Heart left ventricle (tissue), 13 donors: ENCODE measurements around the gene CACNA1C.

Experiments
- POLR2A ChIP-seq, 2 donors: fragments of 450-650 bp; IDR thresholded peaks; one replicate each; pipeline ENCODE4 v1.6.1; 2017; ENCODE audit warnings: antibody characterized with exemption in 2 of 2, mild to moderate bottlenecking in 2 of 2, moderate library complexity in 2 of 2
- TF ChIP-seq, protein P1 (sequence below), 12 donors: fragments of 200-600 bp; sonication (generic) in 4 of 12; IDR thresholded peaks; one replicate each; pipeline versions ENCODE4 v1.5.0 to v1.8.0; 2018 to 2022; ENCODE audit warnings: antibody characterized with exemption in 12 of 12, mild to moderate bottlenecking in 5 of 12
- donor health status: ischemic (EF 13 %, LVEDD 7.1; RV severe dilation, severe dysfunction).
- donor health status: DM: no; HTN: yes; CAD: no.
- donor health status: DM: no; HTN: no; CAD: no.
- donor health status: ischemic (EF 25% LVEDD 6.9; RV normal size, moderate dysfunction).
- donor health status: ischemic (EF 25% LVEDD 5.7; RV mildly dilated, moderate dysfunction).
- donor health status: ischemic (EF 35%, LVEDD 5.7; RV mildly dilated, moderate dysfunction).
- donor health status: nonischemic (EF 11% LVEDD 7.7; RV severe dilation, severe dysfunction).
- donor health status: DM: yes; HTN: yes; CAD: no.
- donor health status: PGD.
- donor health status: ischemic (EF 29% LVEDD 5.4; RV normal size, mild dysfunction).
- donor health status: nonischemic (EF 23%, LVEDD 6.1; RV moderate dilation, normal function).

DNA sequence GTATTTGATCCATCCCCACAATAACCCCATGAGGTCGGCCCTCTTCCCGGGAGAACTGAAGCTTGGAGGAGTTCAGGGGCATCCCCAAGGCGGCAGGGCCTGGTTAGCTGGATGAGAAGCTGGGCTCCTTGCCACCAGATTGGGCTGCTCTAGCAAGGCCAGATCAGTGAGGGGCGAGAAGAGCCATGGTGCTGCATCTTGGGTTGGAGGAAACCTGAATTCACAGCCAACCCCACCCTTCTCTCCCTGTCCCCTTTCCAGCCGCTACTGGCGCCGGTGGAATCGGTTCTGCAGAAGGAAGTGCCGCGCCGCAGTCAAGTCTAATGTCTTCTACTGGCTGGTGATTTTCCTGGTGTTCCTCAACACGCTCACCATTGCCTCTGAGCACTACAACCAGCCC lies 513.4 kb downstream of the CACNA1C start:
- no peak for TF ChIP-seq POLR2A (IDR thresholded peaks at IDR 0.05)
- TF ChIP-seq, protein P1, sequence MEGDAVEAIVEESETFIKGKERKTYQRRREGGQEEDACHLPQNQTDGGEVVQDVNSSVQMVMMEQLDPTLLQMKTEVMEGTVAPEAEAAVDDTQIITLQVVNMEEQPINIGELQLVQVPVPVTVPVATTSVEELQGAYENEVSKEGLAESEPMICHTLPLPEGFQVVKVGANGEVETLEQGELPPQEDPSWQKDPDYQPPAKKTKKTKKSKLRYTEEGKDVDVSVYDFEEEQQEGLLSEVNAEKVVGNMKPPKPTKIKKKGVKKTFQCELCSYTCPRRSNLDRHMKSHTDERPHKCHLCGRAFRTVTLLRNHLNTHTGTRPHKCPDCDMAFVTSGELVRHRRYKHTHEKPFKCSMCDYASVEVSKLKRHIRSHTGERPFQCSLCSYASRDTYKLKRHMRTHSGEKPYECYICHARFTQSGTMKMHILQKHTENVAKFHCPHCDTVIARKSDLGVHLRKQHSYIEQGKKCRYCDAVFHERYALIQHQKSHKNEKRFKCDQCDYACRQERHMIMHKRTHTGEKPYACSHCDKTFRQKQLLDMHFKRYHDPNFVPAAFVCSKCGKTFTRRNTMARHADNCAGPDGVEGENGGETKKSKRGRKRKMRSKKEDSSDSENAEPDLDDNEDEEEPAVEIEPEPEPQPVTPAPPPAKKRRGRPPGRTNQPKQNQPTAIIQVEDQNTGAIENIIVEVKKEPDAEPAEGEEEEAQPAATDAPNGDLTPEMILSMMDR (IDR thresholded peaks at IDR 0.05) = no peak
